Lower leg skin (tissue), 4 donors: Measurements from ENCODE around the gene COQ2. TPM values are rescaled to one million over a fixed set of nuclear protein-coding genes. Genes with fewer than 3 reads are reported as not detected.
"Not testable (repeated sequence)": the region's sequence is repeated elsewhere in the genome, so short reads cannot be mapped to it uniquely, and the experiment has no call there.

Source experiments
- DNase-seq, 2 donors: peaks; one replicate each; pipeline ENCODE4 v3.0.0-alpha.2; 2019; ENCODE audit warnings: low spot score in 2 of 2
- H3K4me3 ChIP-seq: fragments of 200-600 bp; sonication (generic); 2 replicates; pipeline ENCODE4 v1.5.1; 2017; ENCODE audit warnings: mild to moderate bottlenecking, low read depth; ENCODE audit not compliant: poor library complexity, severe bottlenecking
- CTCF ChIP-seq, 3 donors: fragments of 450-650 bp; IDR thresholded peaks; one replicate each; pipeline ENCODE4 v1.5.1; 2016; ENCODE audit warnings: antibody characterized with exemption in 3 of 3, mild to moderate bottlenecking in 3 of 3, moderate library complexity in 2 of 3
- POLR2A ChIP-seq, 2 donors: fragments of 450-650 bp; IDR thresholded peaks; one replicate each; pipeline ENCODE4 v1.6.1; 2016 to 2017; ENCODE audit warnings: antibody characterized with exemption in 2 of 2, mild to moderate bottlenecking in 1 of 2, moderate library complexity in 1 of 2
- WGBS, 2 donors: methylation state at CpG; one replicate each; pipeline ENCODE4 v1.1.5; 2018; 5-methylcytosine and 5-hydroxymethylcytosine counted together
- intact Hi-C: fragments of 100-400 bp; cut with DNase I; formaldehyde crosslinking; loops from one replicate; pipeline ENCODE4 v1.15.0; 2023; ENCODE audit warnings: low total_unique reads
- total RNA-seq, 4 donors: library from RNA; depleted of rRNA; stranded (reverse); fragments of >200 nt; gene quantifications; one replicate each; pipeline ENCODE4 v1.1.0, GENCODE V29; 2016

Gene COQ2
- total RNA-seq, 4 donors from 2014 or later, result 9.7 to 20.1 (median 12.6) TPM

- no peak overlapping the region for H3K4me3 ChIP-seq
- DNase-seq, result no peak
- intact Hi-C loops, result no loop called here
- 68 to 81% methylated on average over 4 of the region's 4 CpGs for whole genome bisulfite sequencing, 2 donors
- TF ChIP-seq POLR2A (IDR thresholded peaks at IDR 0.05) (no peak), CTCF (IDR thresholded peaks at IDR 0.05) (no peak)
These were observed 24.1 kb upstream of the COQ2 start for GRCh38 chr4:83308672-83309071.

- intact Hi-C loops, result no loop called here
- TF ChIP-seq CTCF (IDR thresholded peaks at IDR 0.05), result no peak
- no peak for TF ChIP-seq POLR2A (IDR thresholded peaks at IDR 0.05)
- 51 to 67% methylated on average over 7 of the region's 7 CpGs for WGBS, 2 donors
- no peak for DNase-seq
- no peak overlapping the region for H3K4me3 ChIP-seq
These were observed 23.3 kb upstream of the COQ2 start for GRCh38 chr4:83307920-83308319.

GRCh38 chr4:83305187-83305586, 20.6 kb upstream of the COQ2 start:
- H3K4me3 ChIP-seq, result no peak overlapping the region
- no peak for DNase-seq
- no peak for TF ChIP-seq CTCF (IDR thresholded peaks at IDR 0.05)
- no peak for TF ChIP-seq POLR2A (IDR thresholded peaks at IDR 0.05)
- intact Hi-C loops, result no loop called here
- WGBS, 2 donors, result 88 to 92% methylated on average over 2 of the region's 2 CpGs

- H3K4me3 ChIP-seq, result no peak overlapping the region
- WGBS, 2 donors, result 72 to 73% methylated on average over 3 of the region's 3 CpGs
- intact Hi-C loops, result no loop called here
- TF ChIP-seq CTCF (IDR thresholded peaks at IDR 0.05) (no peak), POLR2A (IDR thresholded peaks at IDR 0.05) (no peak)
- no peak for DNase-seq
These were observed 13.1 kb upstream of the COQ2 start for GRCh38 chr4:83297548-83298260.

- no peak for DNase-seq
- intact Hi-C loops, result no loop called here
- TF ChIP-seq CTCF (IDR thresholded peaks at IDR 0.05) (no peak), POLR2A (IDR thresholded peaks at IDR 0.05) (no peak)
- no peak overlapping the region for H3K4me3 ChIP-seq
- 82 to 85% methylated on average over 8 of the region's 8 CpGs for WGBS, 2 donors
These were observed 8.9 kb upstream of the COQ2 start for GRCh38 chr4:83293305-83294046.

- DNase-seq, H3K4me3 ChIP-seq, intact Hi-C loops: not testable (repeated sequence)
- WGBS, 2 donors, result 84 to 87% methylated on average over 3 of the region's 3 CpGs
These were observed 5.6 kb upstream of the COQ2 start for GRCh38 chr4:83290059-83290774.

- WGBS, 2 donors, result 33 to 36% methylated on average over 1 of the region's 1 CpG
- intact Hi-C loops, DNase-seq, H3K4me3 ChIP-seq: not testable (repeated sequence)
These were observed 3.8 kb upstream of the COQ2 start for GRCh38 chr4:83288381-83288780.
